ENCODE measurements around the gene TRAPPC14.

TRAPPC14 gene

GRCh38 chr7:100124301-100125230, 34.0 kb downstream of the TRAPPC14 start:
- DNase-seq: no peak

GRCh38 chr7:100122568-100122967, 36.0 kb downstream of the TRAPPC14 start:
- DNase-seq: no peak

GRCh38 chr7:100122067-100122466, 36.5 kb downstream of the TRAPPC14 start:
- no peak for DNase-seq

GRCh38 chr7:100120733-100121036, 37.8 kb downstream of the TRAPPC14 start:
- DNase-seq: no peak

GRCh38 chr7:100119970-100120732, 38.4 kb downstream of the TRAPPC14 start:
- DNase-seq: peak; percentile 71

GRCh38 chr7:100119072-100119969, 39.2 kb downstream of the TRAPPC14 start, which contains the start of the genes CNPY4 and TAF6:
Gene CNPY4 (plus strand): TSS chr7:100119634. CDS start chr7:100119745, 111 bp downstream.
Gene TAF6 (minus strand): TSS chr7:100119358. CDS start chr7:100114209, 5,149 bp downstream.
- DNase-seq: peak; percentile 93

GRCh38 chr7:100118388-100119071, 40.0 kb downstream of the TRAPPC14 start:
- DNase-seq: no peak

GRCh38 chr7:100115026-100115425, 43.5 kb downstream of the TRAPPC14 start:
- DNase-seq: no peak

GRCh38 chr7:100111914-100112313, 46.6 kb downstream of the TRAPPC14 start:
- DNase-seq: no peak

GRCh38 chr7:100111156-100111555, 47.4 kb downstream of the TRAPPC14 start:
- no peak for DNase-seq

GRCh38 chr7:100109521-100110163, 48.9 kb downstream of the TRAPPC14 start:
- no peak for DNase-seq

GRCh38 chr7:100107890-100108289, 50.6 kb downstream of the TRAPPC14 start:
- DNase-seq: no peak

- DNase-seq: no peak
Observed at GRCh38 chr7:100107125-100107737, 51.3 kb downstream of the TRAPPC14 start.

- no peak for DNase-seq
Observed at GRCh38 chr7:100106633-100107032, 51.9 kb downstream of the TRAPPC14 start.

GRCh38 chr7:100105534-100105933, 53.0 kb downstream of the TRAPPC14 start:
- no peak for DNase-seq

Data from fibroblast of skin of back (primary cell).